ENCODE results near the gene KDM6A. TPM values are rescaled to one million over a fixed set of nuclear protein-coding genes. Genes with fewer than 3 reads are reported as not detected.

Gene KDM6A
- total and polyA plus RNA-seq, 11 donors: 4.4 to 27.8 (median 13.9) TPM

DNA sequence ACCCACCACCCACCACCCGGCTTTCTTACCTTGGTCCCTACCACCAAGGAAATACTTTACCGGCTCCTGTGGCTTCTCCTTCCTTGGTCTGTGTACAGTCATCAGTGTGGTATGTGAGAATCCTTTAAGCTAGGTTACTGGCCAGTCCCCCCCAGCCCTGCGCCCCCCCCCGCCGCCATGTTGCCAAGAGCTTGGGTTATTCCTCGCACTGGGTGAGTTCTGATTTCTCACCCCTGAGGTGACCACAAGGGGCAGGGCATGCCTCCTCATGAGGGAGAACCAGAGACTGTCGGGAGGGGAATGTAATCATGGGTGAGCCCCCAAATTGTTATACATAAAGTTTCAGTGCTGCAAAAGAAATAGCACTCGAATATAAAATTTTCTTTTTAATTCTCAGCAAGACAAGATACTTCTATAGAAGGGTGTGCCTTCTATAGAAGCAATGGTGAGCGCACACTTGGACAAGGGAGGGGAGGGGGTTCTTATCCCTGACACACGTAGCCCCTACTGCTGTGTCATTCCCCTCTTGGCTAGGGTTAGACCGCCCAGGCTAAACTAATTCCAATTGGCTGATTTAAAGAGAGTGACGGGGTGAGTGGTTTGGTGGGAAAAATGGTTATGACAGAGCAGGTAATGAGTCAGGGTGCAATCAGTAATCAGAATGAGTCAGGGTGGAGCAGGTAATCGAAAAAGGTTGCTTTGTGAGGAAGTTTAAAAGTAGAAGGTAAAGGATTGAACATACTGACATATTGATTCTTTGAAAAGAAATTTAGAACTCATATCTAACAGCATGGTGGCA lies 133.2 kb downstream of the KDM6A start:
- WGBS, 4 donors: 97 to 98% (median 97%) methylated on average over 11 to 13 of the region's 13 CpGs
- Histone ChIP-seq H3K27ac (no peak overlapping the region), H3K27me3 (no peaks in the 10 kb centered on the region), H3K36me3 (no peaks in the 10 kb centered on the region), H3K9me3 (peaks cover 0 to 11% (median 5%) of the 10 kb centered on the region in 12 donors), H3K4me1 (peaks cover 0 to 36% (median 13%) of the 10 kb centered on the region in 12 donors), H3K4me3 (no peak overlapping the region)
- TF ChIP-seq POLR2A (IDR thresholded peaks at IDR 0.05): no peak
- TF ChIP-seq, protein P1, sequence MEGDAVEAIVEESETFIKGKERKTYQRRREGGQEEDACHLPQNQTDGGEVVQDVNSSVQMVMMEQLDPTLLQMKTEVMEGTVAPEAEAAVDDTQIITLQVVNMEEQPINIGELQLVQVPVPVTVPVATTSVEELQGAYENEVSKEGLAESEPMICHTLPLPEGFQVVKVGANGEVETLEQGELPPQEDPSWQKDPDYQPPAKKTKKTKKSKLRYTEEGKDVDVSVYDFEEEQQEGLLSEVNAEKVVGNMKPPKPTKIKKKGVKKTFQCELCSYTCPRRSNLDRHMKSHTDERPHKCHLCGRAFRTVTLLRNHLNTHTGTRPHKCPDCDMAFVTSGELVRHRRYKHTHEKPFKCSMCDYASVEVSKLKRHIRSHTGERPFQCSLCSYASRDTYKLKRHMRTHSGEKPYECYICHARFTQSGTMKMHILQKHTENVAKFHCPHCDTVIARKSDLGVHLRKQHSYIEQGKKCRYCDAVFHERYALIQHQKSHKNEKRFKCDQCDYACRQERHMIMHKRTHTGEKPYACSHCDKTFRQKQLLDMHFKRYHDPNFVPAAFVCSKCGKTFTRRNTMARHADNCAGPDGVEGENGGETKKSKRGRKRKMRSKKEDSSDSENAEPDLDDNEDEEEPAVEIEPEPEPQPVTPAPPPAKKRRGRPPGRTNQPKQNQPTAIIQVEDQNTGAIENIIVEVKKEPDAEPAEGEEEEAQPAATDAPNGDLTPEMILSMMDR (IDR thresholded peaks at IDR 0.05): no peak
- DNase-seq (no peak), ATAC-seq (no peak)
- intact Hi-C loops (cut with DNase I): no loop called here

DNA sequence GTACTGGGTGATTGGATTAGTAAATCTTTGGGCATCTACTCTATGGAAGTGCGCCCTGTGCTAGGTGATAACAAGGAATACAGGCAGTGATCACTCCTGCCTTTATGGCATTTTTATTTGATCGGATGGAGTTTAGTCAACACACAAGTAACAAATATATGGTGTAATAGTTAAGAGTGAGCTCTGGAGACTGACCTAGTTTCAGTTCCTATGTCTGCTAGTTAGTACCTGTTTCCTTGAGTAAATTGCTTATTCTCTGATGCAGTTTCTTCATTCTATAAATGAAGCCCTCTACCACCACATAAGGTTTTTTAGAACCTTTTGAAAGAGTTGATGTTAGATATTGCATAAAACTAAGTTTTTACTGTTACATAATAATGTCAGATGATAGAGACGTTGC lies 134.6 kb downstream of the KDM6A start:
- Histone ChIP-seq H3K4me3 (no peak overlapping the region), H3K9me3 (peaks cover 0 to 11% (median 5%) of the 10 kb centered on the region in 12 donors), H3K36me3 (no peaks in the 10 kb centered on the region), H3K27me3 (no peaks in the 10 kb centered on the region), H3K4me1 (peaks cover 0 to 30% (median 8%) of the 10 kb centered on the region in 12 donors), H3K27ac (no peak overlapping the region)
- 85 to 89% (median 86%) methylated on average over 3 of the region's 3 CpGs for WGBS, 4 donors
- no peak for DNase-seq
- TF ChIP-seq, protein P1 (IDR thresholded peaks at IDR 0.05): no peak
- no peak for ATAC-seq
- intact Hi-C loops (cut with DNase I): no loop called here

DNA sequence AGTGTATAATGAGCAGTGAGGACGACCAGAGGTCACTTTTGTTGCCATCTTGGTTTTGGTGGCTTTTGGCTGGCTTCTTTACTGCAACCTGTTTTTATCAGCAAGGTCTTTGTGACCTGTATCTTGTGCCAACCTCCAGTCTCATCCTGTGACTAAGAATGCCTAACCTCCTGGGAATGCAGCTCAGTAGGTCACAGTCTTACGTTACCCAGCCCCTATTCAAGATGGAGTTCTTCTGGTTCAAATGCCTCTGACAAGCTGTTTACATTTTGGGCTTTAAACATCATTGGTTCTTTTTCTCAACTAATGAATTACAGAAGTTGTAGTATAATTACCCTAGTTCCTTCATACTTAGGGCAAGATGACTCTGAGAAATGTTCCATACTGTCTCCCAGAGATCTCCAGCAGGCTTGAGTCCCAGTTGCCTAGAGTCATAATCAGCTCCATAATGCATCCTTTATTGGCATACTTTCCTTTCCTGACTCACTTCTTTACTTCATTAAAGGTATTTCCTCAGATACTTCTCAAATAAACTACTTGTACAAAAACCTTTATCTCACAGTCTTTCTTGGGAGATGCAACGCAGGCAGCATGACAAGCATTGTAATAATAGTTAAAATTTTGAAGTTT lies 136.5 kb downstream of the KDM6A start:
- WGBS, 4 donors: 60 to 70% (median 63%) methylated on average over 3 of the region's 3 CpGs
- H3K36me3 ChIP-seq: no peaks in the 10 kb centered on the region
- intact Hi-C loops (cut with DNase I): no loop called here
- peak overlapping the region in 3 of 12 donors; percentile 5 to 42 (median 42) for H3K27ac ChIP-seq
- DNase-seq: no peak
- no peaks in the 10 kb centered on the region for H3K27me3 ChIP-seq
- TF ChIP-seq POLR2A (IDR thresholded peaks at IDR 0.05): no peak
- TF ChIP-seq, protein P1 (IDR thresholded peaks at IDR 0.05): no peak
- no peak overlapping the region for H3K4me3 ChIP-seq
- peak in 1 of 4 donors; percentile 34 for ATAC-seq
- H3K9me3 ChIP-seq: peaks cover 0 to 11% (median 5%) of the 10 kb centered on the region in 12 donors
- H3K4me1 ChIP-seq: peaks cover 0 to 32% (median 8%) of the 10 kb centered on the region in 12 donors

DNA sequence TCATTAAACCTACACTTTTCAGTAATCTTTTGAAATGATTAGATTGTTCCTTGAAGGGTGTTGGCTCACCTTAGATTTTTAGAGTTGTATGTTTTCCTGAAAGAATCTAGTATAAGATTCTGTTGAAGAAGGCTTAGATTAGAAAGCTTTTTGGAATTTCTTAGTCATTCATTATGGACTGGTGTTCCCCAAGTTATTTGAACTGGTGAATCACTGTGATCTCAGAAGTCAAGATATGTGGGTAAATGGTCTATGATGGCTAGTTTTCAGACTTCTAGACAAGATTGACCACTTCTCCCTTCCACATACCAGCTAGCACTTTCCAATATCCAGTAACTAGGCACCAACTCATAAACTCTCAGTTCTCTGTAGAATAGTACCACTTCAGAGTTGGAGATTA lies 138.1 kb downstream of the KDM6A start:
- TF ChIP-seq POLR2A (IDR thresholded peaks at IDR 0.05): no peak
- H3K27ac ChIP-seq: no peak overlapping the region
- peaks cover 0 to 10% (median 5%) of the 10 kb centered on the region in 12 donors for H3K9me3 ChIP-seq
- ATAC-seq (no peak), DNase-seq (no peak)
- intact Hi-C loops (cut with DNase I): no loop called here
- H3K4me1 ChIP-seq: peaks cover 0 to 40% (median 9%) of the 10 kb centered on the region in 12 donors
- no peaks in the 10 kb centered on the region for H3K36me3 ChIP-seq
- H3K27me3 ChIP-seq: no peaks in the 10 kb centered on the region
- H3K4me3 ChIP-seq: no peak overlapping the region
